PC-3 (cell line): ENCODE results near the gene CYTH3. TPM values are rescaled to one million over a fixed set of nuclear protein-coding genes. Genes with fewer than 3 reads are reported as not detected.

Experiments used
- ATAC-seq: fragments of 200-7000 bp; cut with Tn5 transposase; 2 replicates; pipeline ENCODE4 v1.9.1; 2020; ENCODE audit warnings: mild to moderate bottlenecking, moderate library complexity
- BruUV-seq: library from RNA; stranded (reverse); fragments of 400-500 nt; replicated peaks from 2 replicates; lab custom pipeline; 2021; lab: Mats Ljungman, UMichigan
- CTCF ChIA-PET: fragments of 300-600 bp; sonication (Branson Sonifier 250); formaldehyde crosslinking; loops from one replicate; lab custom pipeline; 2022; ENCODE audit warnings: antibody characterized with exemption; lab: Charles Lee
- POLR2A ChIA-PET: fragments of 300-600 bp; sonication (Branson Sonifier 250); formaldehyde crosslinking; loops from one replicate; lab custom pipeline; 2022; ENCODE audit warnings: antibody characterized with exemption; ENCODE audit not compliant: unreplicated experiment; lab: Charles Lee
- DNase-seq: peaks from one replicate; pipeline ENCODE4 v3.0.0-alpha.2; 2015
- H2AFZ ChIP-seq: fragments of 300-600 bp; sonication (generic); 2 replicates; pipeline ENCODE4 v1.6.0; 2016; ENCODE audit warnings: antibody characterized with exemption, low read length
- H3F3A ChIP-seq: fragments of 300-600 bp; sonication (generic); one replicate; pipeline ENCODE4 v1.6.0; 2017; ENCODE audit warnings: antibody characterized with exemption, low read length, control low read depth, mild to moderate bottlenecking; ENCODE audit not compliant: unreplicated experiment
- H3K27ac ChIP-seq: fragments of 300-600 bp; sonication (generic); 2 replicates; pipeline ENCODE4 v1.5.1; 2016; ENCODE audit warnings: mild to moderate bottlenecking, low read length
- H3K27me3 ChIP-seq: fragments of 300-600 bp; sonication (generic); 2 replicates; pipeline ENCODE4 v1.6.1; 2016; ENCODE audit warnings: low read length, mixed read lengths
- H3K36me3 ChIP-seq: fragments of 300-600 bp; sonication (generic); 2 replicates; pipeline ENCODE4 v1.6.1; 2016; ENCODE audit warnings: low read depth, mixed run types, low read length, mixed read lengths
- H3K4me1 ChIP-seq: fragments of 300-600 bp; sonication (generic); 2 replicates; pipeline ENCODE4 v1.5.1; 2016; ENCODE audit warnings: low read length; ENCODE audit not compliant: insufficient read depth
- H3K4me2 ChIP-seq: fragments of 300-600 bp; sonication (generic); 2 replicates; pipeline ENCODE4 v1.6.0; 2016; ENCODE audit warnings: low read length
- H3K4me3 ChIP-seq: fragments of 300-600 bp; sonication (generic); 2 replicates; pipeline ENCODE4 v1.5.1; 2016; ENCODE audit warnings: mild to moderate bottlenecking, low read length, mixed read lengths
- H3K79me2 ChIP-seq: fragments of 300-600 bp; sonication (generic); 2 replicates; pipeline ENCODE4 v1.6.1; 2017; ENCODE audit warnings: low read length, mixed read lengths
- H3K9ac ChIP-seq: fragments of 300-600 bp; sonication (generic); 2 replicates; pipeline ENCODE4 v1.6.0; 2016; ENCODE audit warnings: mild to moderate bottlenecking, low read length
- H3K9me2 ChIP-seq: fragments of 300-600 bp; sonication (generic); replicated peaks from 2 replicates; pipeline ENCODE4 v1.6.1; 2016; ENCODE audit warnings: mixed run types, low read length, mixed read lengths
- H3K9me3 ChIP-seq: fragments of 300-600 bp; sonication (generic); 2 replicates; pipeline ENCODE4 v1.6.1; 2016; ENCODE audit warnings: low read length, mixed read lengths
- H4K20me1 ChIP-seq: fragments of 300-600 bp; sonication (generic); 2 replicates; pipeline ENCODE4 v1.6.1; 2016; ENCODE audit warnings: low read length, mixed read lengths
- CTCF ChIP-seq: fragments of 300-600 bp; sonication (generic); conservative IDR thresholded peaks from 2 replicates; pipeline ENCODE4 v1.5.1; 2017; ENCODE audit warnings: antibody characterized with exemption, low read depth, mild to moderate bottlenecking, low read length
- EZH2 ChIP-seq: fragments of 300-600 bp; sonication (generic); IDR thresholded peaks from one replicate; pipeline ENCODE4 v1.6.1; 2017; ENCODE audit warnings: antibody characterized with exemption, mild to moderate bottlenecking, low read length; ENCODE audit not compliant: unreplicated experiment
- EZH2phosphoT487 ChIP-seq: fragments of 300-600 bp; sonication (generic); IDR thresholded peaks from 2 replicates; pipeline ENCODE4 v1.6.1; 2018; ENCODE audit warnings: mild to moderate bottlenecking, antibody characterized with exemption, low read length, borderline replicate concordance
- intact Hi-C: fragments of 100-400 bp; cut with micrococcal nuclease; formaldehyde crosslinking; loops from 2 replicates; pipeline ENCODE4 v1.9.0; 2023
- total RNA-seq: library from RNA; depleted of rRNA; stranded (reverse); fragments of >200 nt; gene quantifications from 2 replicates; pipeline ENCODE4 v1.2.3, GENCODE V29; 2014

The CYTH3 gene
- total RNA-seq, 1 experiment from 2014 or later: 23.1 TPM

- DNase-seq (no peak), ATAC-seq (no peak)
- Histone ChIP-seq H3K27me3 (no peaks in the 10 kb centered on the region), H3K9me3 (no peaks in the 10 kb centered on the region), H3K9me2 (no peaks in the 10 kb centered on the region), H3K9ac (no peak overlapping the region), H3K4me2 (no peak overlapping the region), H3K79me2 (no peaks in the 10 kb centered on the region), H4K20me1 (no peaks in the 10 kb centered on the region), H2AFZ (no peak overlapping the region), H3F3A (no peaks in the 10 kb centered on the region), H3K27ac (no peak overlapping the region), H3K36me3 (peaks cover 10% of the 10 kb centered on the region), H3K4me3 (no peak overlapping the region), H3K4me1 (no peaks in the 10 kb centered on the region)
- no TSS peak for BruUV-seq
- POLR2A ChIA-PET: no interaction called here
- CTCF ChIA-PET: no interaction called here
- intact Hi-C loops: no loop called here
- TF ChIP-seq EZH2phosphoT487: no peak
- no peak for TF ChIP-seq EZH2
- TF ChIP-seq CTCF: no peak
Measured at GRCh38 chr7:6130007-6130587, 142.3 kb downstream of the CYTH3 start.

- no peak overlapping the region for H2AFZ ChIP-seq
- no peaks in the 10 kb centered on the region for H3K27me3 ChIP-seq
- TF ChIP-seq EZH2phosphoT487 (no peak), CTCF (no peak), EZH2 (no peak)
- no peaks in the 10 kb centered on the region for H3K9me2 ChIP-seq
- no TSS peak for BruUV-seq
- ATAC-seq: no peak
- no peak overlapping the region for H3K27ac ChIP-seq
- no peak for DNase-seq
- intact Hi-C loops: no loop called here
- H3K4me3 ChIP-seq: no peak overlapping the region
- H3K36me3 ChIP-seq: peaks cover 10% of the 10 kb centered on the region
- H3K4me2 ChIP-seq: no peak overlapping the region
- H3K4me1 ChIP-seq: no peaks in the 10 kb centered on the region
- H3K9ac ChIP-seq: no peak overlapping the region
- H3K9me3 ChIP-seq: no peaks in the 10 kb centered on the region
- CTCF ChIA-PET: interaction anchor here (0.7 kb wide), 1 partner anchor 139 kb away, joined by 10 read pairs; no protein-coding TSS in a partner anchor
- POLR2A ChIA-PET: no interaction called here
- no peaks in the 10 kb centered on the region for H3F3A ChIP-seq
- H4K20me1 ChIP-seq: no peaks in the 10 kb centered on the region
- no peaks in the 10 kb centered on the region for H3K79me2 ChIP-seq
Measured at GRCh38 chr7:6128205-6128604, 144.2 kb downstream of the CYTH3 start.

- no peaks in the 10 kb centered on the region for H3K79me2 ChIP-seq
- POLR2A ChIA-PET: no interaction called here
- H3K27me3 ChIP-seq: no peaks in the 10 kb centered on the region
- peaks cover 10% of the 10 kb centered on the region; the same call in 1 of the 2 replicates for H3K36me3 ChIP-seq
- no peaks in the 10 kb centered on the region for H3K9me3 ChIP-seq
- no peaks in the 10 kb centered on the region for H3K9me2 ChIP-seq
- H4K20me1 ChIP-seq: no peaks in the 10 kb centered on the region
- TF ChIP-seq CTCF: no peak
- DNase-seq: no peak
- H2AFZ ChIP-seq: no peak overlapping the region
- no peak overlapping the region for H3K4me2 ChIP-seq
- intact Hi-C loops: no loop called here
- H3K9ac ChIP-seq: no peak overlapping the region
- no peaks in the 10 kb centered on the region for H3F3A ChIP-seq
- H3K4me1 ChIP-seq: no peaks in the 10 kb centered on the region
- no peak overlapping the region for H3K4me3 ChIP-seq
- CTCF ChIA-PET: no interaction called here
- no peak for ATAC-seq
- no TSS peak for BruUV-seq
- H3K27ac ChIP-seq: no peak overlapping the region
Measured at GRCh38 chr7:6127110-6127490, 145.3 kb downstream of the CYTH3 start.
